B cell (primary cell): ENCODE results near the gene IL34. TPM values are rescaled to one million over a fixed set of nuclear protein-coding genes. Genes with fewer than 3 reads are reported as not detected.

Experiments
- ATAC-seq: fragments of 200-7000 bp; cut with Tn5 transposase; one replicate; pipeline ENCODE4 v1.10.0; 2021; ENCODE audit warnings: low read depth, mild to moderate bottlenecking, moderate number of reproducible peaks, moderate library complexity
- CTCF ChIA-PET: fragments of 350-600 bp; sonication (Branson Sonifier 250); formaldehyde crosslinking; loops from one replicate; lab custom pipeline; 2021; ENCODE audit warnings: antibody characterized with exemption, inconsistent platforms; lab: Charles Lee
- POLR2A ChIA-PET: fragments of 350-600 bp; sonication (Branson Sonifier 250); formaldehyde crosslinking; loops from one replicate; lab custom pipeline; 2021; ENCODE audit warnings: antibody characterized with exemption; lab: Charles Lee
- DNase-seq: peaks from one replicate; pipeline ENCODE4 v3.0.0; 2013
- H2AFZ ChIP-seq: 2 replicates; pipeline ENCODE4 v1.6.1; 2012; ENCODE audit warnings: mild to moderate bottlenecking, low read depth, low read length; ENCODE audit not compliant: insufficient read depth, poor library complexity, severe bottlenecking
- H3K27ac ChIP-seq, 2 donors: 1 replicate in 1 of 2; 2 replicates in 1 of 2; pipeline ENCODE4 v1.5.1; 2012 to 2013; ENCODE audit warnings: low read length in 2 of 2, mild to moderate bottlenecking in 2 of 2, moderate library complexity in 1 of 2
- H3K27me3 ChIP-seq, 4 experiments: fragments of 200-600 bp in 1 of 4; sonication (generic) in 1 of 4; replicated peaks in 1 of 4; 1 replicate in 2 of 4; 2 replicates in 2 of 4; pipeline versions ENCODE4 v1.6.1 to v1.7.0; 2013 to 2016; ENCODE audit warnings: low read length in 3 of 4, mild to moderate bottlenecking in 2 of 4, mixed read lengths in 1 of 4, moderate library complexity in 1 of 4; ENCODE audit not compliant: insufficient read depth in 4 of 4, control insufficient read depth in 3 of 4; ENCODE audit errors: control extremely low read depth in 1 of 4
- H3K36me3 ChIP-seq, 2 experiments: replicated peaks in 1 of 2; 1 replicate in 1 of 2; 2 replicates in 1 of 2; pipeline versions ENCODE4 v1.6.1 to v1.7.1; 2013; ENCODE audit warnings: low read length in 1 of 2; ENCODE audit not compliant: insufficient read depth in 2 of 2, control insufficient read depth in 1 of 2; ENCODE audit errors: control extremely low read depth in 1 of 2, extremely low read depth in 1 of 2
- H3K4me1 ChIP-seq, 2 donors: fragments of 200-600 bp in 1 of 2; sonication (generic) in 1 of 2; 1 replicate in 1 of 2; 2 replicates in 1 of 2; pipeline versions ENCODE4 v1.5.1 to v1.6.1; 2013 to 2017; ENCODE audit warnings: low read length in 2 of 2; ENCODE audit not compliant: control insufficient read depth in 2 of 2, insufficient read depth in 2 of 2
- H3K4me2 ChIP-seq: replicated peaks from 2 replicates; pipeline ENCODE3; 2012; ENCODE audit warnings: mild to moderate bottlenecking, low read depth, low read length; ENCODE audit not compliant: poor library complexity, severe bottlenecking
- H3K4me3 ChIP-seq, 5 experiments: fragments of 200-600 bp in 1 of 5; sonication (generic) in 1 of 5; 1 replicate in 3 of 5; 2 replicates in 2 of 5; pipeline versions ENCODE4 v1.5.1 to v1.7.0; 2011 to 2016; ENCODE audit warnings: low read length in 4 of 5, mild to moderate bottlenecking in 4 of 5, low read depth in 2 of 5, control low read depth in 1 of 5, moderate library complexity in 1 of 5; ENCODE audit not compliant: insufficient read depth in 1 of 5; ENCODE audit errors: control extremely low read depth in 1 of 5, extremely low read depth in 1 of 5
- H3K79me2 ChIP-seq: fragments of 200-600 bp; sonication (generic); one replicate; pipeline ENCODE4 v1.6.0; 2016; ENCODE audit warnings: low read length; ENCODE audit not compliant: control insufficient read depth, insufficient read depth
- H3K9ac ChIP-seq: fragments of 200-600 bp; sonication (generic); 2 replicates; pipeline ENCODE4 v1.6.1; 2017; ENCODE audit warnings: mild to moderate bottlenecking, low read length, moderate library complexity
- H3K9me3 ChIP-seq, 3 donors: one replicate each; pipeline versions ENCODE4 v1.6.1 to v1.7.1; 2013; ENCODE audit warnings: low read length in 2 of 3; ENCODE audit not compliant: control insufficient read depth in 2 of 3, insufficient read depth in 1 of 3; ENCODE audit errors: control extremely low read depth in 1 of 3
- H4K20me1 ChIP-seq: 2 replicates; pipeline ENCODE4 v1.6.0; 2012; ENCODE audit warnings: mild to moderate bottlenecking, low read length; ENCODE audit not compliant: insufficient read depth, control insufficient read depth, poor library complexity, severe bottlenecking
- H3K27ac Mint-ChIP-seq: one replicate; pipeline ENCODE4 v1.8.0; 2021; ENCODE audit warnings: mixed read lengths
- H3K27me3 Mint-ChIP-seq: one replicate; pipeline ENCODE4 v1.8.0; 2021; ENCODE audit warnings: mixed read lengths
- H3K4me1 Mint-ChIP-seq: one replicate; pipeline ENCODE4 v1.8.0; 2021; ENCODE audit warnings: mixed read lengths
- H3K4me3 Mint-ChIP-seq: one replicate; pipeline ENCODE4 v1.8.0; 2021; ENCODE audit warnings: mixed read lengths
- H3K9me3 Mint-ChIP-seq: one replicate; pipeline ENCODE4 v1.8.0; 2022; ENCODE audit warnings: mixed read lengths; ENCODE audit not compliant: insufficient read depth
- CTCF ChIP-seq: fragments of 200-600 bp; IDR thresholded peaks from one replicate; pipeline ENCODE4 v1.8.0; 2022; ENCODE audit warnings: antibody characterized with exemption, mild to moderate bottlenecking
- EZH2 ChIP-seq: IDR thresholded peaks from 2 replicates; pipeline ENCODE4 v1.6.1; 2012; ENCODE audit warnings: borderline replicate concordance, low read depth, mild to moderate bottlenecking, moderate library complexity, low read length; ENCODE audit not compliant: insufficient read depth, poor library complexity, severe bottlenecking
- WGBS: methylation state at CpG from one replicate; pipeline ENCODE4 v1.1.5; 2013; ENCODE audit warnings: missing lambda C conversion rate; ENCODE audit not compliant: insufficient coverage; 5-methylcytosine and 5-hydroxymethylcytosine counted together
- intact Hi-C: fragments of 100-400 bp; cut with micrococcal nuclease; formaldehyde crosslinking; loops from one replicate; pipeline ENCODE4 v1.10.0; 2022
- polyA plus RNA-seq: library from polyadenylated mRNA; depleted of rRNA; stranded (reverse); fragments of >200 nt; gene quantifications from 2 replicates; pipeline ENCODE4 v1.2.3, GENCODE V29; 2012
- total RNA-seq, 2 donors: library from RNA; stranded (reverse); fragments of 120-200 nt in 1 of 2; gene quantifications; 1 replicate in 1 of 2; 2 replicates in 1 of 2; pipeline versions ENCODE4 v1.2.3 to v1.2.4, GENCODE V29; 2013 to 2022

IL34 gene
- total and polyA plus RNA-seq, 2 donors (not counting 1 experiment from before 2014, with no cell fraction given), result 0.09 TPM; not detected in 1

- Mint-ChIP-seq H3K4me3 (no peak overlapping the region), H3K9me3 (no peaks in the 10 kb centered on the region), H3K4me1 (peaks cover 4% of the 10 kb centered on the region), H3K27me3 (peaks cover 3% of the 10 kb centered on the region), H3K27ac (no peak overlapping the region)
- Histone ChIP-seq H3K9ac (no peak overlapping the region), H3K36me3 (no peaks in the 10 kb centered on the region), H3K4me3 (no peak overlapping the region), H3K79me2 (no peaks in the 10 kb centered on the region), H3K9me3 (no peaks in the 10 kb centered on the region), H3K27ac (no peak overlapping the region), H4K20me1 (no peaks in the 10 kb centered on the region), H3K4me2 (no peak overlapping the region), H3K27me3 (no peaks in the 10 kb centered on the region), H3K4me1 (peaks cover 2 to 5% of the 10 kb centered on the region in 2 donors), H2AFZ (no peak overlapping the region)
- POLR2A ChIA-PET, result no interaction called here
- intact Hi-C loops, result loop anchor here (10.0 kb wide), 1 partner anchor 491 kb away; no protein-coding TSS in a partner anchor
- CTCF ChIA-PET, result interaction anchor here (2.5 kb wide), 1 partner anchor 325 kb away, joined by 12 read pairs; no protein-coding TSS in a partner anchor
- DNase-seq (no peak), ATAC-seq (no peak)
- TF ChIP-seq CTCF (no peak), EZH2 (no peak)
- 75% methylated on average over 5 of the region's 8 CpGs for WGBS
Observed at GRCh38 chr16:70656065-70656711, 9.8 kb downstream of the IL34 start.

GRCh38 chr16:70656712-70657263 is 10.4 kb downstream of the IL34 start:
- Histone ChIP-seq H4K20me1 (no peaks in the 10 kb centered on the region), H3K9ac (no peak overlapping the region), H3K4me3 (no peak overlapping the region), H3K4me2 (no peak overlapping the region), H3K79me2 (no peaks in the 10 kb centered on the region), H3K36me3 (no peaks in the 10 kb centered on the region), H3K9me3 (no peaks in the 10 kb centered on the region), H3K27me3 (no peaks in the 10 kb centered on the region), H2AFZ (no peak overlapping the region), H3K4me1 (peaks cover 2 to 5% of the 10 kb centered on the region in 2 donors), H3K27ac (no peak overlapping the region)
- DNase-seq (no peak), ATAC-seq (no peak)
- intact Hi-C loops, result loop anchor here (10.0 kb wide), 1 partner anchor 492 kb away; no protein-coding TSS in a partner anchor
- H3K9me3 Mint-ChIP-seq, result no peaks in the 10 kb centered on the region
- WGBS, result 84% methylated on average over 22 of the region's 22 CpGs
- H3K4me1 Mint-ChIP-seq, result peaks cover 4% of the 10 kb centered on the region
- ChIA-PET POLR2A (no interaction called here), CTCF (interaction anchor here (0.6 kb wide), 1 partner anchor 314 kb away, joined by 3 read pairs; no protein-coding TSS in a partner anchor)
- no peak overlapping the region for H3K4me3 Mint-ChIP-seq
- no peak for TF ChIP-seq CTCF
- TF ChIP-seq EZH2, result no peak
- no peak overlapping the region for H3K27ac Mint-ChIP-seq
- peaks cover 3% of the 10 kb centered on the region for H3K27me3 Mint-ChIP-seq
